Kidney (tissue), 14 donors: Measurements from ENCODE around the gene RBBP5. TPM values are rescaled to one million over a fixed set of nuclear protein-coding genes. Genes with fewer than 3 reads are reported as not detected.

Experiments used
- DNase-seq, 5 donors: peaks; one replicate each; pipeline ENCODE4 v3.0.0-alpha.2; 2013 to 2020
- FAIRE-seq: peaks from 2 replicates; lab custom pipeline; 2012; peaks lifted over from hg19 to GRCh38; lab: Jason Lieb, UNC
- H3K27ac ChIP-seq, 2 donors: one replicate each; pipeline ENCODE4 v1.7.0; 2013; ENCODE audit warnings: low read depth in 2 of 2, low read length in 2 of 2, inconsistent platforms in 1 of 2
- H3K27me3 ChIP-seq: one replicate; pipeline ENCODE4 v1.7.1; 2013; ENCODE audit warnings: low read length, inconsistent platforms; ENCODE audit not compliant: control insufficient read depth, insufficient read depth
- H3K36me3 ChIP-seq, 3 donors: one replicate each; pipeline versions ENCODE4 v1.7.0 to v1.7.1; 2013; ENCODE audit warnings: low read length in 3 of 3, control low read depth in 1 of 3, inconsistent platforms in 1 of 3; ENCODE audit not compliant: insufficient read depth in 3 of 3, control insufficient read depth in 2 of 3
- H3K4me1 ChIP-seq, 3 donors: one replicate each; pipeline versions ENCODE4 v1.7.0 to v1.7.1; 2013; ENCODE audit warnings: low read length in 3 of 3, inconsistent platforms in 1 of 3, low read depth in 1 of 3; ENCODE audit not compliant: control insufficient read depth in 2 of 3, insufficient read depth in 2 of 3
- H3K4me3 ChIP-seq, 3 donors: one replicate each; pipeline versions ENCODE4 v1.7.0 to v1.8.1; 2013; ENCODE audit warnings: low read length in 3 of 3, control low read depth in 1 of 3, inconsistent platforms in 1 of 3
- H3K9ac ChIP-seq, 3 donors: one replicate each; pipeline versions ENCODE4 v1.7.0 to v1.7.1; 2013; ENCODE audit warnings: low read length in 3 of 3, control low read depth in 1 of 3, inconsistent platforms in 1 of 3
- H3K9me3 ChIP-seq, 3 donors: one replicate each; pipeline versions ENCODE4 v1.7.0 to v1.7.1; 2013; ENCODE audit warnings: low read length in 3 of 3, control low read depth in 1 of 3, inconsistent platforms in 1 of 3; ENCODE audit not compliant: control insufficient read depth in 2 of 3, insufficient read depth in 1 of 3
- CTCF ChIP-seq: IDR thresholded peaks from 3 replicates; pipeline ENCODE4 v1.5.1; 2012; ENCODE audit warnings: mild to moderate bottlenecking, moderate library complexity, borderline replicate concordance; ENCODE audit not compliant: insufficient read depth; ENCODE audit errors: extremely low read depth
- intact Hi-C: fragments of 100-400 bp; cut with DNase I; formaldehyde crosslinking; loops from one replicate; pipeline ENCODE4 v1.11.1; 2022
- polyA plus RNA-seq: library from polyadenylated mRNA; stranded (reverse); fragments of 350-450 nt; fragmentation: Illumina TruSeq; extraction: RNeasy Lipid Tissue Mini Kit (QIAGEN cat#74804); gene quantifications from one replicate; pipeline ENCODE4 v1.2.3, GENCODE V29; 2014; ENCODE audit warnings: low read depth, low replicate concordance; ENCODE audit not compliant: insufficient read depth
- total RNA-seq: library from RNA; stranded (reverse); fragmentation: NEBNext Ultra II Directional; extraction: Animal tissue kit (Norgen Biotek cat#: 25700); gene quantifications from one replicate; pipeline ENCODE4 v1.2.1, GENCODE V29; 2021
- donor health status: control.
- donor health status: control.
- donor health status: control.
- donor health status: control.
- donor health status: control.
- donor health status: DM: yes; HTN: yes; CAD: no.
- donor health status: Normal renal cell carcinoma (clear cell type).

RBBP5 gene
- total and polyA plus RNA-seq, 2 donors from 2014 or later, result 6.8 to 18.2 TPM

- H3K4me3 ChIP-seq, result no peak overlapping the region
- no peak overlapping the region for H3K9ac ChIP-seq
- peaks cover 0 to 7% (median 0%) of the 10 kb centered on the region in 3 donors for H3K4me1 ChIP-seq
- TF ChIP-seq CTCF, result no peak
- H3K27me3 ChIP-seq, result no peaks in the 10 kb centered on the region
- H3K36me3 ChIP-seq, result no peaks in the 10 kb centered on the region
- no peak overlapping the region for H3K27ac ChIP-seq
- FAIRE-seq, result no peak
- no peak for DNase-seq
- intact Hi-C loops, result loop anchor here (10.0 kb wide), 1 partner anchor 117 kb away; no protein-coding TSS in a partner anchor
- H3K9me3 ChIP-seq, result no peaks in the 10 kb centered on the region
These were observed 16.1 kb upstream of the RBBP5 start for GRCh38 chr1:205137901-205138300.

GRCh38 chr1:205133287-205133686 lies 11.5 kb upstream of the RBBP5 start:
- H3K4me3 ChIP-seq, result no peak overlapping the region
- no peak overlapping the region for H3K27ac ChIP-seq
- TF ChIP-seq CTCF, result no peak
- no peaks in the 10 kb centered on the region for H3K4me1 ChIP-seq
- DNase-seq, result no peak
- H3K36me3 ChIP-seq, result no peaks in the 10 kb centered on the region
- H3K9me3 ChIP-seq, result no peaks in the 10 kb centered on the region
- intact Hi-C loops, result loop anchor here (10.0 kb wide), 1 partner anchor 122 kb away; no protein-coding TSS in a partner anchor
- H3K27me3 ChIP-seq, result no peaks in the 10 kb centered on the region
- no peak for FAIRE-seq
- H3K9ac ChIP-seq, result no peak overlapping the region

GRCh38 chr1:205129447-205130029 lies 7.8 kb upstream of the RBBP5 start:
- H3K9me3 ChIP-seq, result no peaks in the 10 kb centered on the region
- H3K27ac ChIP-seq, result no peak overlapping the region
- TF ChIP-seq CTCF, result no peak
- no peak for FAIRE-seq
- H3K36me3 ChIP-seq, result no peaks in the 10 kb centered on the region
- H3K27me3 ChIP-seq, result no peaks in the 10 kb centered on the region
- no peak overlapping the region for H3K9ac ChIP-seq
- no peaks in the 10 kb centered on the region for H3K4me1 ChIP-seq
- intact Hi-C loops, result loop anchor here (10.0 kb wide), 1 partner anchor 125 kb away; no protein-coding TSS in a partner anchor
- no peak for DNase-seq
- no peak overlapping the region for H3K4me3 ChIP-seq
